Endothelial cell of umbilical vein (primary cell): ENCODE data around the gene PRLR. TPM values are rescaled to one million over a fixed set of nuclear protein-coding genes. Genes with fewer than 3 reads are reported as not detected.

ENCODE experiments used
- BruUV-seq: library from RNA; stranded (reverse); fragments of 400-500 nt; replicated peaks from 2 replicates; lab custom pipeline; 2021; lab: Mats Ljungman, UMichigan
- CTCF ChIA-PET: fragments of 300-600, 350-600 bp; sonication (Branson Sonifier 250); formaldehyde crosslinking; loops from one replicate; lab custom pipeline; 2021; ENCODE audit warnings: antibody characterized with exemption, inconsistent platforms; lab: Charles Lee
- POLR2A ChIA-PET: fragments of 300-600, 350-600 bp; sonication (Branson Sonifier 250); formaldehyde crosslinking; loops from one replicate; lab custom pipeline; 2021; ENCODE audit warnings: antibody characterized with exemption, inconsistent platforms; lab: Charles Lee
- DNase-seq: peaks from one replicate; pipeline ENCODE4 v3.0.0-alpha.2; 2011; ENCODE audit warnings: low read depth, low spot score
- FAIRE-seq: peaks from 2 replicates; lab custom pipeline; 2011; peaks lifted over from hg19 to GRCh38; lab: Jason Lieb, UNC
- H2AFZ ChIP-seq: 2 replicates; pipeline ENCODE4 v1.6.0; 2012; ENCODE audit warnings: low read depth, low read length, control low read depth, inconsistent platforms
- H3K27ac ChIP-seq: 2 replicates; pipeline ENCODE4 v1.5.1; 2011; ENCODE audit warnings: low read depth, mild to moderate bottlenecking, control low read depth, low read length, moderate library complexity; ENCODE audit not compliant: insufficient read depth
- H3K27me3 ChIP-seq, 2 experiments: 2 replicates each; pipeline versions ENCODE4 v1.6.0 to v1.6.1; 2011; ENCODE audit warnings: low read length in 2 of 2, mixed read lengths in 1 of 2; ENCODE audit not compliant: control insufficient read depth in 2 of 2, insufficient read depth in 2 of 2
- H3K36me3 ChIP-seq, 2 experiments: 2 replicates in 1 of 2; 3 replicates in 1 of 2; pipeline ENCODE4 v1.5.1; 2011; ENCODE audit warnings: low read length in 2 of 2, mild to moderate bottlenecking in 1 of 2, moderate library complexity in 1 of 2; ENCODE audit not compliant: control insufficient read depth in 2 of 2, insufficient read depth in 2 of 2; ENCODE audit errors: extremely low read depth in 1 of 2
- H3K4me1 ChIP-seq: 3 replicates; pipeline ENCODE4 v1.5.1; 2011; ENCODE audit warnings: mild to moderate bottlenecking, low read length; ENCODE audit not compliant: control insufficient read depth, insufficient read depth; ENCODE audit errors: extremely low read depth
- H3K4me2 ChIP-seq: 2 replicates; pipeline ENCODE4 v1.6.1; 2011; ENCODE audit warnings: low read length, control low read depth, mixed read lengths; ENCODE audit not compliant: insufficient read depth
- H3K4me3 ChIP-seq, 3 experiments: fragments of 200-600 bp in 1 of 3; sonication (generic), shearing (Covaris generic) in 1 of 3; replicated peaks in 1 of 3; 2 replicates each; pipeline ENCODE4 v1.5.1; 2011 to 2016; ENCODE audit warnings: control low read depth in 3 of 3, low read length in 3 of 3, mild to moderate bottlenecking in 2 of 3, inconsistent platforms in 1 of 3, low read depth in 1 of 3, moderate library complexity in 1 of 3; ENCODE audit not compliant: insufficient read depth in 1 of 3
- H3K79me2 ChIP-seq: 2 replicates; pipeline ENCODE4 v1.6.0; 2012; ENCODE audit warnings: low read length, inconsistent platforms; ENCODE audit not compliant: control insufficient read depth, insufficient read depth
- H3K9ac ChIP-seq: replicated peaks from 2 replicates; pipeline ENCODE3; 2011; ENCODE audit warnings: low read length, control low read depth; ENCODE audit not compliant: insufficient read depth; ENCODE audit errors: extremely low read depth
- H3K9me1 ChIP-seq: replicated peaks from 3 replicates; pipeline ENCODE4 v1.6.0; 2011; ENCODE audit warnings: mild to moderate bottlenecking, low read length; ENCODE audit not compliant: control insufficient read depth, insufficient read depth; ENCODE audit errors: extremely low read depth
- H3K9me3 ChIP-seq: replicated peaks from 2 replicates; pipeline ENCODE4 v1.5.1; 2012; ENCODE audit warnings: low read length, inconsistent platforms; ENCODE audit not compliant: control insufficient read depth, insufficient read depth
- H4K20me1 ChIP-seq: replicated peaks from 2 replicates; pipeline ENCODE3; 2011; ENCODE audit warnings: mild to moderate bottlenecking, low read length; ENCODE audit not compliant: control insufficient read depth, insufficient read depth; ENCODE audit errors: extremely low read depth
- EZH2 ChIP-seq: IDR thresholded peaks from 2 replicates; pipeline ENCODE4 v1.6.1; 2012; ENCODE audit warnings: borderline replicate concordance, low read depth, mild to moderate bottlenecking, moderate library complexity, low read length, inconsistent platforms; ENCODE audit not compliant: severe bottlenecking
- dilution Hi-C: fragments of 300-500 bp; cut with MboI; formaldehyde crosslinking; loops from one replicate; pipeline ENCODE4 v1.15.0; 2019; ENCODE audit warnings: low sequenced_read_pairs; ENCODE audit not compliant: extremely low pct_ligation_motif_present
- intact Hi-C: fragments of 100-400 bp; cut with micrococcal nuclease; formaldehyde crosslinking; loops from one replicate; pipeline ENCODE4 v1.10.0; 2022
- polyA plus RNA-seq, 4 experiments: library from polyadenylated mRNA; depleted of rRNA in 3 of 4; stranded (reverse) in 3 of 4; unstranded in 1 of 4; fragments of >200 nt; gene quantifications; 2 replicates each; pipeline versions ENCODE4 v1.2.1 to v1.2.3, GENCODE V29; 2011 to 2012; ENCODE audit warnings: missing spikeins in 1 of 4
- total RNA-seq: library from RNA; stranded (reverse); gene quantifications from 2 replicates; pipeline ENCODE4 v1.2.3, GENCODE V29; 2021
- TF ChIP-seq, protein P1 (sequence below): IDR thresholded peaks from 2 replicates; pipeline ENCODE4 v1.6.1; 2011; ENCODE audit not compliant: insufficient read depth, insufficient read length
- TF ChIP-seq, protein P2 (sequence below), 2 donors: IDR thresholded peaks; 1 replicate in 1 of 2; 2 replicates in 1 of 2; pipeline ENCODE4 v1.5.1; 2011; ENCODE audit warnings: low read length in 2 of 2, mild to moderate bottlenecking in 2 of 2, moderate library complexity in 2 of 2, control low read depth in 1 of 2, inconsistent platforms in 1 of 2, low read depth in 1 of 2; ENCODE audit not compliant: insufficient read depth in 1 of 2; ENCODE audit errors: extremely low read depth in 1 of 2

PRLR gene
- total and polyA plus RNA-seq, 2 donors (not counting 3 experiments of a cell fraction or from before 2014, with no cell fraction given), result not detected

GRCh38 chr5:35016174-35017051 is 213.9 kb downstream of the PRLR start:
- FAIRE-seq (no peak), DNase-seq (no peak)
- no TSS peak for BruUV-seq
- Histone ChIP-seq H4K20me1 (no peaks in the 10 kb centered on the region), H3K9me3 (no peaks in the 10 kb centered on the region), H3K79me2 (no peaks in the 10 kb centered on the region), H3K27me3 (no peaks in the 10 kb centered on the region), H2AFZ (no peak overlapping the region), H3K9ac (no peak overlapping the region), H3K4me1 (no peaks in the 10 kb centered on the region), H3K4me3 (no peak overlapping the region), H3K9me1 (no peaks in the 10 kb centered on the region), H3K4me2 (no peak overlapping the region), H3K36me3 (no peaks in the 10 kb centered on the region), H3K27ac (no peak overlapping the region)
- dilution Hi-C loops, result no loop called here
- POLR2A ChIA-PET, result no interaction called here
- TF ChIP-seq EZH2, result no peak
- TF ChIP-seq, protein P1, sequence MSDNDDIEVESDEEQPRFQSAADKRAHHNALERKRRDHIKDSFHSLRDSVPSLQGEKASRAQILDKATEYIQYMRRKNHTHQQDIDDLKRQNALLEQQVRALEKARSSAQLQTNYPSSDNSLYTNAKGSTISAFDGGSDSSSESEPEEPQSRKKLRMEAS, result no peak
- TF ChIP-seq, protein P2, sequence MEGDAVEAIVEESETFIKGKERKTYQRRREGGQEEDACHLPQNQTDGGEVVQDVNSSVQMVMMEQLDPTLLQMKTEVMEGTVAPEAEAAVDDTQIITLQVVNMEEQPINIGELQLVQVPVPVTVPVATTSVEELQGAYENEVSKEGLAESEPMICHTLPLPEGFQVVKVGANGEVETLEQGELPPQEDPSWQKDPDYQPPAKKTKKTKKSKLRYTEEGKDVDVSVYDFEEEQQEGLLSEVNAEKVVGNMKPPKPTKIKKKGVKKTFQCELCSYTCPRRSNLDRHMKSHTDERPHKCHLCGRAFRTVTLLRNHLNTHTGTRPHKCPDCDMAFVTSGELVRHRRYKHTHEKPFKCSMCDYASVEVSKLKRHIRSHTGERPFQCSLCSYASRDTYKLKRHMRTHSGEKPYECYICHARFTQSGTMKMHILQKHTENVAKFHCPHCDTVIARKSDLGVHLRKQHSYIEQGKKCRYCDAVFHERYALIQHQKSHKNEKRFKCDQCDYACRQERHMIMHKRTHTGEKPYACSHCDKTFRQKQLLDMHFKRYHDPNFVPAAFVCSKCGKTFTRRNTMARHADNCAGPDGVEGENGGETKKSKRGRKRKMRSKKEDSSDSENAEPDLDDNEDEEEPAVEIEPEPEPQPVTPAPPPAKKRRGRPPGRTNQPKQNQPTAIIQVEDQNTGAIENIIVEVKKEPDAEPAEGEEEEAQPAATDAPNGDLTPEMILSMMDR (IDR thresholded peaks at IDR 0.05; ENCODE audit: extremely low read depth in 1 of 2, insufficient read depth in 1 of 2, low read depth in 1 of 2, low read length in 2 of 2), result no peak
- CTCF ChIA-PET, result interaction anchor here (3.0 kb wide), 1 partner anchor 13 kb away, joined by 13 read pairs; no protein-coding TSS in a partner anchor
- intact Hi-C loops, result no loop called here
